ENCODE results near the gene ACOX3.
"Not testable (repeated sequence)": the region's sequence is repeated elsewhere in the genome, so short reads cannot be mapped to it uniquely, and the experiment has no call there.

The ACOX3 gene

GRCh38 chr4:8403173-8403753 is 37.3 kb downstream of the ACOX3 start:
- peak; percentile 71 for DNase-seq

- no peak for DNase-seq
Observed at GRCh38 chr4:8402640-8403039, 37.9 kb downstream of the ACOX3 start.

GRCh38 chr4:8402181-8402597 is 38.3 kb downstream of the ACOX3 start:
- no peak for DNase-seq

DNA sequence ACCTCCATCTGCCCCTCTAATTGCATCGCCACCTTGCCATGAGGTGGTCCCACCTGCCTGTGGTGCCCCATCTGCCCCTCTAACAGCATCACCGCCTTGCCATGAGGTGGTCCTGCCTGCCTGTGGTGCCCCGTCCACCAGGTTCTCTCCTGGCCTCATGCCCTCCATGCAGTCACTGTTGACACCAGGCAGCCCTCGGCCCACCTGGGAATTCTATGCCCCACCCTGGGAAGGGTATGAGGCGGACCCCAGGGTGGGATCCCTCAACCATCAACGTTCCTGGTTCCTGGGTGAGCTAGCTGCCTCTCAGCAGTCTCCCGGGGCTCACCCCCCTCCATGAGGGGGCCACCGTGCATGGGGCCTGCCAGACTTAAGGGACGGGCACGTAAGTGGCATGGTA is 38.9 kb downstream of the ACOX3 start:
- DNase-seq = no peak

GRCh38 chr4:8400632-8401325 is 39.7 kb downstream of the ACOX3 start:
- DNase-seq = no peak

- DNase-seq = no peak
Observed at GRCh38 chr4:8399298-8399697, 41.2 kb downstream of the ACOX3 start.

DNA sequence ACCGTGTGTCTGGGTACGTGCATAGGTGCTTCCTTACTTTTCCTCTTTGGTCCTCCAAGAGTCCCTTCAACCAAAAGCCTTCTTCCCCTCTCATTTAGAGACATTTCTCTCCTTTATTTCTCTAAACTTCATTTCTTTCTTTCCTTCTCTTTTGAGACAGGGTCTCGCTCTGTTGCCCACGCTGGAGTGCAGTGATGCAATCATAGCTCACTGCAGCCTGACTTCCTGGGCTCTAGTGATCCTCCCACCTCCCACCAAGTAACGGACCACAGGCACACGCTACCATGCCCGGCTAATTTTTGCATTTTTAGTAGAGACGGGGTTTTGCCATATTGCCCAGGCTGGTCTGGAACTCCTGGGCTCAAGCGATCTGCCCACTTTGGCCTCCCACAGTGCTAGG is 42.2 kb downstream of the ACOX3 start:
- no peak for DNase-seq

- no peak for DNase-seq
Observed at GRCh38 chr4:8396762-8397406, 43.6 kb downstream of the ACOX3 start.

GRCh38 chr4:8395504-8396296 is 44.8 kb downstream of the ACOX3 start:
- DNase-seq = no peak

DNA sequence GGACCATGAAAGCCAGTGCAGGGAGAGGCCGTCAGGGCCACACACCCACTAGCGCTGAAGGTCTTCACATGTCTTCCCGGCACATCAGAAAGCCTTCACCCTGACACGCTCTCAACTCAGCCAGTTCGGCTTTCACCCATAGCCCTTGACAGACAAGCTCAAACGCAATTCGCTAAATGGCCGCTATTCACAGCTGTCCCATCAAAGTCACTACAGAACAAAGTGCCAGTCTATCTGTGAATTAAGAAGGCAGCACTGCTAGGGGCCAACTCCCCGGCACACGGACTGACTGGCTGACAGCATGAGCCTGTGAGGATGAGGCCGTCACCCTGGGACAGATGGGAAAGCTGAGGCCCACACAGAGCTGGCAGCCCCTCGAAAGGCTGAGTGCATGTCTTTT is 45.7 kb downstream of the ACOX3 start:
- no peak for DNase-seq

- DNase-seq = no peak
Observed at GRCh38 chr4:8394061-8394519, 46.4 kb downstream of the ACOX3 start.

DNA sequence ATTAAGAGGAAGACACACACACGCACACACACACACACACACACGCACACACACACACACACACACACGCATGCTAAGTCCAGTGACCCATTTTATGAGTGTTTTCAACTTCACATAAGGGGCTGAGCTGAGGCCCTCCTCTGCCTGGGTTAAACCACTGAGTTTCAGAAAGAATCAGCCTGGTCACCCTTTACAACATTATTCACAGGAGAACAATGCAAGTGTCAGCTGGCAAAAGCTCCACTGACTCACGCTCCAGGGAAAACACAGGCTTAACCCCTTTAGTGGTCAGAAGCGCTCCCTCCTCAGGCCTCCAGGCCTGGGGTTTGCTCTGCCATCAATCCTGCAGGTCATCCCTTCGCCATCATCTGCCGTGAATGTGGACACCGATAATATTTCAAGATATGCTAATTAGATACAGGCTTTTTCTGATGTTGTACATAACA is 46.9 kb downstream of the ACOX3 start:
- DNase-seq = no peak

GRCh38 chr4:8392591-8393190 is 47.8 kb downstream of the ACOX3 start:
- no peak for DNase-seq

- no peak for DNase-seq
Observed at GRCh38 chr4:8391972-8392371, 48.6 kb downstream of the ACOX3 start.

GRCh38 chr4:8391071-8391470 is 49.5 kb downstream of the ACOX3 start:
- no peak for DNase-seq

DNA sequence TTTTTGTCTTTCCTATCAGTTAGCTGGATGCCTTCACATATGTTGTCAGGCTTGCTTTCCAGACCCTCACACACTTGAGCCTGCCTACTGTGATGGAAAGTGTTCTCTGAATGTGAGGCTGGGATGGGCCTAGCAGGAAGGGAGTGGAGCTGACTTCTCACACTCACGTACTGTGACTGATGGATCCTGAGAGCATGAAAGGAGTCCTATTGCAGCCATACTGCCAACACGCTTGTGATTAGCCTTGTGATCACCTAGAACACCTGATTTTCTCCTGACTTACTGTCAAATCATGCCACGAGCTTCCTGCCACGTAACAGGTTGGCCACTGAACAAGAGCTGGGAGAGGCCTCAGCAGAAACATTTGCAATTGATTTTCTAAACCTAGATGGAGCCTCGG is 49.9 kb downstream of the ACOX3 start:
- no peak for DNase-seq

DNA sequence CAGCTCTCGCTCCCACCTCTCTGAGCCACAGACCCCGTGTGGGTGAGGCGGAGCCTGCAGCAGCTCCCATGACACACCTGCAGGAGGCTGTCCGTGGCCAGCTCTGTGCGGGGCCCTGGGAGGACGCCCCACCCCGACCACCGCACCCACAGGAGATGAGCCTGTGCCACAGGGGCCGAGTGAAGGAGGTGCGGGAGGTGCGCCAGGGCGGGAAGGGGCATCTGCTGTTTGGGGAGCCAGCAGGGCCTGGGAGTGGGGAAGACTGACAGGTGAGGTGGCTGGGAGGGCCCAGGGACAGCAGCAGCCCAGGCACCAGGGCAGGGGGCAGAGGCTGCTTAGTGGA is 52.0 kb downstream of the ACOX3 start:
- no peak for DNase-seq

- no peak for DNase-seq
Observed at GRCh38 chr4:8387615-8388527, 52.7 kb downstream of the ACOX3 start.

DNA sequence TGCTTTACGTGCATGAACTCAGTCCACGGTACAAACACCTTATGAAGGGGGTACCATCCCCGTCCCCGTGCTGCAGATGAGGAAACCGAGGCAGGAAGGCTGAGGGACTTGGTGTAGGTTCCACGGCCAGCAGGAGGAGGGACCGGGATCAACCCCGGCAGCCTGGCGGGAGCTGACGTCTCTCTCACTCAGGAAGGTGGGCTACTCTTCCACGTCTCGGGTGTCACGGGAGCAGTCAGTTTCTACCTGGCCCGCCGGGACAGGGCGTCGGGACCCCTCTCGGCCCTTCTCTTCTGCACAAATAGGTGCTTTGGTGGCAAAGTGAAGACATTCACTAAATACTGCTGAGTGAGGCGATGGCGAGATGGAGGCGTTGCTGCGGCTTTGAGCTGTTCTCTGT is 53.3 kb downstream of the ACOX3 start:
- no peak for DNase-seq

GRCh38 chr4:8386731-8387130 is 53.8 kb downstream of the ACOX3 start:
- DNase-seq = no peak

- DNase-seq = not testable (repeated sequence)
Observed at GRCh38 chr4:8386131-8386530, 54.4 kb downstream of the ACOX3 start.

DNA sequence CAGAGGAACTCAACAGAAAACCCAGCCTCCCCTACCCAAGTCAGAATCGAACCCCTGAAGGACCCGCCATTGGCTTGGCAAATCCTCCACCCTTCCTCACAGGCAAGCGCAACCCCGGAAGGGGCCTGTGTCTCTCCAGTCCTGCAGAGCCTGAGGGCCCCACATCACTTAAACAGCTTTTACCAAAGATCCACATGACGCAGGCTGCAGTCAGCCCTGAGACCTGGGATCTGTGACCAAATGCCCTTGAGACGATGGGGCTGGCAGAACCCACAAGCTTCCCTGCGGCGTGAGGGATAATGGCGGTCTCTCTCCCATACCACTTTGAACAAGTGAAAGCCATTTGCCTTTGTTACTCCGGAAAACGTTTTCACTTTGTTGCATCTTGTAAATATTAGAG is 54.9 kb downstream of the ACOX3 start:
- no peak for DNase-seq

Data from COR-L47 (cell line).